Myocyte (in vitro differentiated cells): ENCODE data around the gene NAV3. TPM values are rescaled to one million over a fixed set of nuclear protein-coding genes. Genes with fewer than 3 reads are reported as not detected.
"Not testable (repeated sequence)": the region's sequence is repeated elsewhere in the genome, so short reads cannot be mapped to it uniquely, and the experiment has no call there.

Experiments used
- DNase-seq: peaks from one replicate; pipeline ENCODE4 v3.0.0-alpha.2; 2012; ENCODE audit warnings: low read depth
- total RNA-seq: library from RNA; depleted of rRNA; stranded (reverse); fragments of >200 nt; gene quantifications from 2 replicates; pipeline ENCODE4 v1.2.3, GENCODE V29; 2014

The NAV3 gene
- total RNA-seq, 1 donor from 2014 or later: 70.5 TPM

DNA sequence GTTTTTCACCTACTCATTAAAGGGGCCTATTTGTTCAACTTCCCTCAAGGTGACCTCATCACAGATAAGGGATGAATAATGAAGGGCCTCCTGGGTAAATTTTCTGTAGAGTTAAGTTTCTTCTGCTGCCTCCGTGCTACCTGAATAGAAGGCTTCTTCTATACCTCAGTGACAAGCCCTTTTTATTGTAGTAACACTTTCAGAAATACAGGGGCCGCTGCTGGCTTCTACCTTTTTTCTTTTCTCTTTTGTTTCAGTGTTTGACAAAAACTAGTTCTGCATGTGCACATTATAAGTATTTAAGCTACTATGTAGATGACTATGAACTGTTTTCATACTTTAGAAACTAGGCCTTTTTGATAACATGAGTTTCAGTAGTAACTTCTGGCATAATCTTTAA lies 207.0 kb downstream of the NAV3 start:
- DNase-seq: no peak

DNA sequence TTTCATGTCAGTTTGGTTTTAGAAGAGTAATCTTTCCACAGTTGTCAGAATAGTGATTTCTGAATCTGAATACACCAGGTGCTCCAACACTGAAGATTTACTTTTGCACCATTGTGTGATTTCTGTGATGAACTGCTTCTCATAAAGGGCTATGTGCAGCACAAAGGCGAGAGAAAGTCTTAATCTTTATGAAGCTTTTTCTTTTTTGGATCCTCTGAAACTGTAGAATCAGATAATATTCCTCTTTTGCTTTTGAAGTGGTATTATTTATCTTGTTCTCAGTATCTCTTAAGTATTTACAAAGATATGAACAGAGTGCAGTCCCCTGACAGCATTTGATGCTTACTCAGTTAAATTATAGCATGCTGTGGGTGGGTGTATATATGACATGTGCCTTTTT lies 207.8 kb downstream of the NAV3 start:
- DNase-seq: no peak

DNA sequence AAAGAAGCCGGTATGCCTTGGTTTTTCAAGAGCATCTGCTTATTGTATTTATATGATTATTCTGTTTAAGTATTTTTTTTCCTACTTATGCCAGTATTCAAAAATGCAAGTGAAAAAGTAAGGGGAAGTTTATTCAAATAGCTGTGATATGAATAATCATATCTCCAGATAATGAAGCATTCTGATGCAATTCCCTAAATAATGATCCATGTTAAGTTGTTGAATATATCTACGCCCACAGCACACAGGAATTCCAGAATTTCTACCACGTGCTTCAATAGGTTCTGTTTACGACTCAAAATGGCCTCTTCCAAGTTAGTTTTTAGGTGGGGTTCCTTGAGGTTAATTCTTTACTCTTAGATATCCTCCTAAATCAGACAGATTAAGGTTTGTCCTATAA lies 208.3 kb downstream of the NAV3 start:
- no peak for DNase-seq

DNA sequence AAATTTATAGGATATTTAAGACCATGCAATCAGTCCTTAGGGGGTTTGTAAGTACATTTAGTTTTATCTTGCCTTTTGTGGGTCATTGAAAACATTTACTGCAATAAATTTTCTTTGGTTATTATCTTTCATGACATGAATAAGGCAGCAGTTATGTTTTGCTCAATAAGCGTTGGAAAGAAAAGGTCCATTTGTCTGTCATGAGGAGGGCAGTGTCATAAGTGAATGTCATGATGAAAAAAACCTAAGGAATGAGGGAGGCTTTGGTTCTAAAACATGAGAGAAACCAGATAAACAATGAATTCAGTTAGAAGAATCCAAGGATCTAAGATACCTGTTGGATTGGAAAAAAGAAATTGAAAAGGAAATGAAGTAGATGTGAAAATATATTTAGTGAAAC lies 209.4 kb downstream of the NAV3 start:
- DNase-seq: no peak

DNA sequence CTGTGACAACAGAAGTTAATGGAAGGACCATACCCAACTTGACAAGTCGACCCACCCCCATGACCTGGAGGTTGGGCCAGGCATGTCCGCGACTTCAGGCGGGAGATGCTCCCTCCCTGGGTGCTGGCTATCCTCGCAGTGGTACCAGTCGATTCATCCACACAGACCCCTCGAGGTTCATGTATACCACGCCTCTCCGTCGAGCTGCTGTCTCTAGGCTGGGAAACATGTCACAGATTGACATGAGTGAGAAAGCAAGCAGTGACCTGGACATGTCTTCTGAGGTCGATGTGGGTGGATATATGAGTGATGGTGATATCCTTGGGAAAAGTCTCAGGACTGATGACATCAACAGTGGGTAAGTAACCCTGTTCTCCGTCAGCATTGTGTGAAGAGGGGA lies 220.1 kb downstream of the NAV3 start:
- DNase-seq: no peak

DNA sequence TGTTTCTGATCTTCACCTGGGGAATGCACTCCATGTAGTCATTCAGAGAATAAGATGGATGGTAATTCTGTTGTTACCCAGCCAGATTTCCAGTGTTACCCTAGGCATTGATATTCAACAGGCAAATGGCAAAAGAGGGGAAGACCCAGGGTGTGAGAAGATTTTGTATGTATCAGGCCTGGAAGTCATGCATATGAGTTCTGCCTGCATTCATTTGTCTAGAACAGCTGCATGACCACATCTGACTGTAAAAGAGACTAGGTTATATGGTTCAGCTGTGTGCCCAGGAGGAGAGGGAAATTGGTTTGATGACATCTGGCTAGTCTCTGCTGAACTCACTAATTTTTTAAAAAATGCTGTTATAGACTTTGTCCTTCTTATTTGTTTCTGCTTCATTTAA lies 224.9 kb downstream of the NAV3 start:
- DNase-seq: peak; percentile 20

DNA sequence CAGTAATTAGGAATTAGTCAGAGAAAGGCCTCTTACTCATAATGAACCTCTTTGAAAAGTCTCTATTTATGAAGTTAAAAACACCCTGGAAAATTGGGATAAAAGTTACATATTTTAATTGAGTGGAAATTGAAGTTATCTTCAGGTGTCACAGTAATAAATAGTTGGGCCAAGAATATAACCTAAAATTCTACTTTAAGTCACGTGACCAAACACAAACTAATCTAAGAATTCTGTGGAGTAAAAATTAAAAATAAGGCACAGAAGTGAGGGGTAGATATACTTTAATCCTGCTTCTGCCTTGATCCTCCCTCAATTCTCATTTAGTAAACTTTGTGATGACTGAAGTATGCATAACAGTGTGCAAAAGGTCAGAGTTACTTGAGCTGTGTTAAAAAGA lies 226.4 kb downstream of the NAV3 start:
- no peak for DNase-seq

DNA sequence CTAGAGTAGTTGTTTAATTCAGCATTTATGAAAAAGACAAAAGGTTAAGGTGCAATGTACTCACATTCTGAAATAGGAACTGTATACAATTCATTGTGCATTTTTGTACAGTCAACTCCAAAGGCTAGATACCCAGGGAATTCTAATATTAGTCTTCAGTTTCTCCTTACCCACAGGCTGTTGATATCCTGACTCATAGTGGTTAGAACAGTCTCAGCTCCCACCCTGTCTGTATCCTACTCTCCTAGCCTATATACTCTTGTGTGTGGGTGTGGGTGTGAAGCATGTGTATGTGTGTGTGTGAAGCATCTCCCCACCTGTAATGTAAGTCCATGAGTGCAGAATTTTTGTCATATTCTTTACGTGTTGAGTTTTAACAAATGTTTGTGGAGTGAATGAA lies 229.5 kb downstream of the NAV3 start:
- DNase-seq: peak; percentile 47

DNA sequence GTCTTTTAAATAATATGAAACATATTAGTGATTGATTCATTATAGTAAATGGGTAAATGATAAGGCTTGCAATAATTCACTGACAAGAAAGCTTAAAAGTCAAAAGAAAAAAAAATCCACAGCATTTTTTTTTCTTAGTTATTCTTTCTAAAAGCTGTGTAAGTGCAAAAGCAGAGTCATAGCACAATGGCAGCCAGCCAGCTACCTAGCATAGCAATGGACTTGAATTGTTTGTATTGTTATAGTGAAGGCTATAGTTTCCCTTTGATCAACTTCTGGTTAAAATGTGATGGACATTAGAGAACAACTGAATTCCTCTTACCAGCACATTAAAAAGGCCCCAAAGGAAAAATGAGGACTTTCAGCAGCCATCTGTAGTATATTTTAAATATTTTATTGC lies 232.1 kb downstream of the NAV3 start:
- peak; percentile 53 for DNase-seq

DNA sequence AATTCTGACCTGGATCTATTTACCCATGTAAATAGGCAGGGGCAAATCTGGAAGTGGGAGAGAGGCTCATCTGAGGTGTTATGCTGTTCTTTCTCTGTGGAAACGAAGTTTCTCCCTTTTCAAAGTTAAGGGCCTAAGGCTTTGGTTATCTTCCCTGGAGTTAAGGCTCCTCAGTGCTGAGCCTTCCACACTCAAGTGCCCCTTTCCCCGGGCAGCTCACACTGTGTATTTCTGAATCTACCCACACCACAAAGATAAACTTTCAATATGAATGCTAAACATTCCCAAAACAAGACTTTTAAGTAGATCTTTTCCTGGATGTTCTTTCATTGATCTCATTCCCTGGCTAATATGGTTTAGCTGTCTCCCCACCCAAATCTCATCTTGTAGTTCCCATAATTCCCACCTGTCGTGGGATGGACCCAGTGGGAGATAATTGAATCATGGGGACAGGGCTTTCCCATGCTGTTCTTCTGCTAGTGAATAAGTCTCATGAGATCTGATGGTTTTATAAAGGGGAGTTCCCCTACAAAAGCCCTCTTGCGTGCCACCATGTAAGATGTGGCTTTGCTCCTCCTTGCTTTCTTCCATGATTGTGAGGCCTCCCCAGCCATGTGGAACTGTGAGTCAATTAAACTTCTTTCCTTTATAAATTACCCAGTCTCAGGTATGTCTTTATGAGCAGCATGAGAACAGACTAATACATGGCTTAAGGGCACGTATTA lies 251.1 kb downstream of the NAV3 start:
- DNase-seq: no peak

DNA sequence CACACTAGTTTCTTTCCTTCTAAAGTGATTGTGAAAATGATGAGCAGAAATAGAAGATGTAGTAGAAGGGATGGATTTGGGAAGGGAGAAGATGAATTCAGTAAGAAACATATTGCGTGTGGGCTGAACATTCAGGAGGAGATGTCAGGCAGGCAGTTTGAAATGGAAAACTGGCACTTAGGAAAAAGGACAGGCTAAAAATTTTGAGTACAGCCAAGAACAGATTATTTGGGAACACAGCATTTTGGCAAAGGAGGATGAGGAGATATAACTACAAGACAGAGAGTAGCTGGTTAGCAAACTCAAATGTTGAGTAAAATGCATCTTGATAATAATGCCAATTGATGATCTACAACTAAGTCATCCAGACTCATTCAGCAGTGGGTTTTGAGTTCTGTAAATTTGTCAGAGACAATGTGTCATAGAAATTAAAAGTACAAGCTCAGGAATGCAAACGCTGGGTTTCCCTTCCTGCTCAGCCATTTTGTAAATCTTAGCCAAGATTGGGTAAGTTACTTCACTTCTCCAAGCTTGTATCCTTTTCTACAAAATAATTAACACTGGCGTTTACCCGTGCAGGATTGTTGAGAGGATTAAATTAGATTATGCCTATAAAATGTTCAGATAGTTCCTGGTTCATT lies 255.0 kb downstream of the NAV3 start:
- no peak for DNase-seq

DNA sequence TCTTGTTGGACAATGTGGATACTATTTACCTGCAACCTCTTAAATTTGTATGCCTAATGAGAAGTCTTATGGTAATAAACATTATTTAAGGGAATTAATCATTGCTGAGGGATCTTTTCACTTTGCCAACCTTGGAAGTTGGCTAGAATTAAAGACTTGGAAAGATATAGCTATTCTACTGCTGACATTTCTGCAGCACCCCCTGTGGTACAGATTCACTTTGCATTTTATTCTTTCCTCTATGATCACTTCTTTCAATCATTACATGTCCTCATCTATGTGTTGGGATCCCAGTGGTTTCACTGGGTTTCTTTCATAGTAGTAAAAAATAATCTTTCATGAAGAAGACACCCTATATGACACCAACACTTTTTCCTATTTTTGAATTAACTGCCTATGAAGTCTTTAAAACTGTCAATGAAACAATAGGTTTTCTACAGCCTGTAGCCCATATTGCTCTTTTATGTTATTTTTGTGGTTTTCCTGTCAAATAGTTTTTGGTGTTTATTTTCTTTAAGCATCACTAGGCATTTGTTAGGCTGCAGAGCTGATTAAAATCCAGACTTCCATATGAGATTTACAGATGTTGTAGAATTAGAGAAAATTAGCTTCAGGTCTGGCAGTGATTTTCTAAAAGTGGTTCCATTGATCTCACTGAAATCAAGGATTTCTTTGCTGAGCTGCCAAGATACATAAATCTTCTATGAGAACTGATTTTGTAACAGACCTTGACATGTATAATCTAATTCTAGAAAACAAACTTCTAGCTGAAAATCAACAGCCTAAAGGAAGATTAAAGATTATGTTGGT lies 256.1 kb downstream of the NAV3 start:
- peak; percentile 27 for DNase-seq

DNA sequence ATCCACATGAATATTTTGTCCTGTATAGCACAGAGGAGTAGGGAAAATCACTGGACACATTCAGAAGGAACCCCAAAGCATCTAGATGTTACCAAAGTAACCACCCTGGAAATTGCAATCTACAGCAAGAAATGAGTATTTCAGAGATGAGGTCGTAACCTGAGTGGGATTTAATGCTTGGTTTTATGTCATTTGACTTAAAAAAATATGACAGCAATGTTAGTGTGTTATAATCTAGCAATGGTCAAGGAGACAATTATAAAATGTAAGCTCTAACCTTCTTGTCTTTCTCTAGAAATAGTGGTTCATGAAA lies 256.6 kb downstream of the NAV3 start:
- no peak for DNase-seq

DNA sequence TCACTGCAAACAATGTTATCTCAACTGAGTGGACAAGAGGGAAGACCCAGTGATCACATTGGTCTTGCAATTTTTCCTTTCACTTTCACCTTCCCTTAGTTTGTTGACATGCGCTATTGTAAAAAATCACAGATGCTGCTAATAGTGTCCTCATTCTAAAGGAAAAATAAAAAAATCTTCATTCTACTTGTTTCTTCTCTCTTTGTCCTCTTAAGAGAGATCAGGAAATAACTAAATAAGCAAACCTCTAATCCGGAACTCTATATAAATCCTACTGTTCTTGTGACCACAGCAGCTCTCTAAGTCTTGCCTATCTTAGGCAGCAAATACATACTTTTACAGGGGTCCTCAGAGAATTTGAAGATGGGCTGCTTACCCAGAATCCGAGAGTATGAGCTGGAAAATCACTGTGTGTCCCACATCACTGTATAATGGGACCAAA lies 257.7 kb downstream of the NAV3 start:
- peak; percentile 52 for DNase-seq

DNA sequence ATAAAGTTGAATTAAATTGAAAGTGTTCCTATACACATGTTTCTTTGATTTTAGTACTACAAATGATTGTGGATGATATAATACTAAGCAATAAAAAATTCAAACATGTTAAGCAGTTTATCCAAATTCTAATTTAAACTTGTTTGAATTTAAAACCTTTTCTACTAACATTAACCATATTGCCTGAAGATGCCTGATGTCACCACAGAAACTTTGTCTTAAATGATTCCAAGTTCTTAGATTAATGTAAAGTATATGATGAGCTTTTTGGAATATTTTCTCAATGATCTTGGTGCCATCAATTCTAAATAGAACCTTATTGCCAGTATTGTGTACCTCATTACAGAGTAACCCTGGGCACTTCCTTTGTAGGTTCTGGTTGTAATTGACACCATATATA lies 259.6 kb downstream of the NAV3 start:
- DNase-seq: no peak

DNA sequence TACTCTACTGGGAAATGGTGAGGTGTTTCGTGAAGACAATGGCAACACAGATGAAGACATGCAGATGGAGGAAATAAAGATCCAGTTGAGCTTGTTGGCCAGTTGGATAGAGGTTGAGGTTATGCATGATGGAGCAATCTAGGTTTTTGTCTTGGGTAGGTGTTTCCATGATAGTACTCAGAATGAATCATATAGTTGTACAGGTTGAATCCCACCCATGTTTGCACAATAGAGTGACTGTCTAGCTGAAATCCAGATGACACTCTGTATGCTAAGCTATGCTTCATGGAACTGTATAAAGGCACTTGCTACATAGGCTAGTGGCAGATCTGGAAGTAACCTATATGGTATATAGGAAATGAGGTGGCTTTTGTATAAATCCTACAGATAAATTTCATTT lies 264.9 kb downstream of the NAV3 start:
- DNase-seq: no peak

DNA sequence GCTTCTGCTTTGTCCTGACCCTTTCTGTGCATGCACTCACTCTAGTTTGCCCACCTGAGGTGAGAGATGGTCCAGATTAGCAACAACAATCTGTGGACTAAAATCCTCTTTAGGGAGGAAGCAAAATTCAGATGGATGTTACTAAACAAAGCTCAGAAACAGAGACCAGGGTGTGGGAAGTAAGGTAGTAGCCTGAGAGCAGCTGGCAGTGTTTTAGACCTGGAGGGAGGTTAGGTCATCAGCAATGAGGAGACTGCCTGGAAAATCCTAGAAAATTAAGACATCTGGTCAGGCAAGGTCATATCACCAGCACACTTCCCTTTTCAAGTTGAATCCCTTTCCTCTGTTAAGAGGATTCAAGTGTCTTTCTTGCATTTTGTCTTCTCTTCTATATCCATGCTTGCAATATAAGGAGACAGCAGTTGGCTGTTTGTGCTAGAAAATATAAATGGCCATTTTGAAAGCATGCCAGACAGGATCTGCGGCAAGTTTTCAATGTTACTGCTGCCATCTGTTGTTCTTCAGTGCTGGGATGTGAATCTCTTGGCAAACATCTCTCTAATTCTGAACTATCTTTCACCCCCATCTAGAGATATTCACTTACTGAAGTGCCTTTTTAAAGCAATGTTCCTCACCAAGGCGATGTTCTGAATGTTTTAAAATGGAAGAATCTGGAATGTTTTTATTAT lies 266.4 kb downstream of the NAV3 start:
- peak; percentile 83 for DNase-seq

DNA sequence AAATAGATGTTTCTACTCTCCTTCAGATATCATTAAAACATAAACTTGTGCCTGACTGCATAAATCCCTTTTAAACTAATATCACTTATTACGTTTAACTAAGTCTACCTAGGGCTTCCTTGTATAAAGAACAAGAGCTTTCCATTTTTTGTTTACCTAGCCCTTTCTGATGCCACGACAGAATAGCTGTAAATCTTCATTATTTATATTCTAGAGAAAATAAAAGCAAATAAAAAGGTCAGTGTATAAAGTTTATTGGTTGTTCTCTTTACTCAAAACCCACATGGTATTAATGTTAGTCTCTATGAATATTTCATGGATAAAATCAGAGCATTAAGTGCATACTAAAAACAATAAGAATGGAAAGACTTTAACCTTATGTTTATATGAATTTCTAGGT lies 269.1 kb downstream of the NAV3 start:
- DNase-seq: no peak

DNA sequence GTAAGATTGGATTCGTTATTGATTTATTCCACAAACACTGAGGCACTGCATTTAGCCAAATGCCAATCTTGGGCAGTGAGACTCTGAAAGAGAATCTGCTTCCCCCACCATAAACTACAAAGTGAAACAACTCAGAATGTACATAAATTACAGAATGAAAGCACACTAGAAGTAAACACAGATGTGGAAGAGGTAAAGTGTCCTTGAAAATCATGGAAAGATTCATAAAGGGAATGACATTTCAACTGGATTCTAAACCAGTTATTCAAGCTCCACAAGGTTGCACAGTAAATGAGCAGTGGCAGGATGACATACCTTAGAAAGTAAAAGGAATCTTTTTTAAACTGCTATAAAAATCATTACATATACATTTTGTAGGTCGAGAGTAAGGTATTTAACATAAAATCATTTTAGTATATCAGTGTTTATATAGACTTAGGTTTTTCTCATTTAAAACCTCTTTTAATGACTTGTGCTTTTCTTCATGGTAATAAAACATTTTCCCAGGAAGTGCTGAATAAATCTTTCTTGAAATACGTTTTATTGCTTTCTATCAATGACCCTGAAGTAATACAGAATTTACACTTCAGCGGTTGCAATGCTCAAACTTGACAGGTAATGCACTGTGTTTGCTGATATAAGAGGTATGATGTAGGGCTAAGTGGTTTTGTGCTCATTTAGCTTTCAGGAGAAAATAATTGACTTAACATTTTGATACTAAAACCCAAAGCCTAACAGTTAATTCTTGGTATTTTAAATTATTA lies 270.6 kb downstream of the NAV3 start:
- no peak for DNase-seq

DNA sequence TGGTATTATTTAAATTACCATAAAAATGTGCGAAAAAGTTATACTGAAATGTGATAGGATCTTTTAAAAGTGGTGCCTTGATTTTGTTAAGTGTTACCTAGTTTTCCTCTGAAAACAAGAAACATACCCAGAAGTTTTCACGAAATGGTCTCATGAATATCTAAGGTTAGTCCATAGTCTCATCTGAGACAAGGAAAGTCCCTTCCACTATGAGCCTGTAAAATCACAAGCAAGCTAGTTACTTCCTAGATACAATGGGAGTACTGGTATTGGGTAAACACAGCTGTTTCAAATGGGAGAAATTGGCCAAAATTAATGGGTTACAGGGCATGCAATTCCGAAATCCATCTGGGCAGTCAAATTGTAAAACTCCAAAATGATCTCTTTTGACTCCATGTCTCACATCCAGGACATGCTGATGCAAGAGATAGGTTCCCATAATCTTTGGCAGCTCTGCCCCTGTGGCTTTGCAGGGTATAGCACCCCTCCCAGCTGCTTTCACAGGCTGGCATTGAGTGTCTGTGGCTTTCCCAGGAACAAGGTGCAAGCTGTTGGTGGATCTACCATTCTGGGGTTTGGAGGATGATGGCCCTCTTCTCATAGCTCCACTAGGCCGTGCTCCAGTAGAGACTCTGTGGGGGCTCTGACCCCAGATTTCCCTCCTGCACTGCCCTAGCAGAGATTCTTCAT lies 271.4 kb downstream of the NAV3 start:
- DNase-seq: peak; percentile 25

DNA sequence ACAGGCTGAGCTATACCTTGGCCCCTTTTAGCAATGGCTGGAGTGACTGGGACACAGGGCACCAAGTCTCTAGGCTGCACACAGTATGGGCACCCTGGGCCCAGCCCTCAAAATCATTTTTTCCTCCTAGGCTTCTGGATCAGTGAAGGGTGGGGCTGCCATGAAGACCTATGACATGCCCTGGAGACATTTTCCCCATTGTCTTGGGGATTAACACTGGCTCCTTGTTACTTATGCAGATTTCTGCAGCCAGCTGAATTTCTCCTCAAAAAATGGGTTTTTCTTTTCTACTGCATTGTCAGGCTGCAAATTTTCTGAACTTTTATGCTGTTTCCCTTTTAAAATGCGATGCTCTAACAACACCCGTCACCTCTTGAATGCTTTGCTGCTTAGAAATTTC lies 272.1 kb downstream of the NAV3 start:
- DNase-seq: not testable (repeated sequence)
